Fibroblast of upper back skin (primary cell): ENCODE results near the gene ANKRD33B.

Experiments
- DNase-seq: peaks from one replicate; pipeline ENCODE4 v3.0.0-alpha.2; 2013

ANKRD33B gene

GRCh38 chr5:10662661-10663488 is 99.0 kb downstream of the ANKRD33B start:
- no peak for DNase-seq

- DNase-seq = peak; percentile 62
Observed at GRCh38 chr5:10663489-10664179, 99.8 kb downstream of the ANKRD33B start.

GRCh38 chr5:10664180-10664769 is 100.4 kb downstream of the ANKRD33B start:
- DNase-seq = peak; percentile 51

- DNase-seq = no peak
Observed at GRCh38 chr5:10665799-10666198, 101.9 kb downstream of the ANKRD33B start.

- DNase-seq = no peak
Observed at GRCh38 chr5:10666531-10667299, 102.8 kb downstream of the ANKRD33B start.

GRCh38 chr5:10667431-10668057 is 103.7 kb downstream of the ANKRD33B start:
- no peak for DNase-seq

- DNase-seq = no peak
Observed at GRCh38 chr5:10668697-10669096, 104.8 kb downstream of the ANKRD33B start.

- DNase-seq = no peak
Observed at GRCh38 chr5:10669983-10670382, 106.1 kb downstream of the ANKRD33B start.

GRCh38 chr5:10671041-10672008 is 107.5 kb downstream of the ANKRD33B start:
- no peak for DNase-seq

GRCh38 chr5:10672146-10673016 is 108.5 kb downstream of the ANKRD33B start:
- no peak for DNase-seq

- DNase-seq = no peak
Observed at GRCh38 chr5:10673017-10673389, 109.1 kb downstream of the ANKRD33B start.

- no peak for DNase-seq
Observed at GRCh38 chr5:10673407-10673806, 109.5 kb downstream of the ANKRD33B start.

- DNase-seq = no peak
Observed at GRCh38 chr5:10674096-10674495, 110.2 kb downstream of the ANKRD33B start.

GRCh38 chr5:10674582-10674981 is 110.7 kb downstream of the ANKRD33B start:
- DNase-seq = no peak

GRCh38 chr5:10675177-10675700 is 111.4 kb downstream of the ANKRD33B start:
- DNase-seq = no peak

- no peak for DNase-seq
Observed at GRCh38 chr5:10676224-10676623, 112.4 kb downstream of the ANKRD33B start.

GRCh38 chr5:10676946-10677345 is 113.1 kb downstream of the ANKRD33B start:
- DNase-seq = no peak

GRCh38 chr5:10677533-10677932 is 113.7 kb downstream of the ANKRD33B start:
- DNase-seq = no peak

GRCh38 chr5:10678244-10678643 is 114.4 kb downstream of the ANKRD33B start:
- peak; percentile 43 for DNase-seq

GRCh38 chr5:10679336-10679988 is 115.6 kb downstream of the ANKRD33B start:
- DNase-seq = no peak
